ENCODE results near the gene PAFAH1B2. TPM values are rescaled to one million over a fixed set of nuclear protein-coding genes. Genes with fewer than 3 reads are reported as not detected.

The PAFAH1B2 gene
- total RNA-seq, 1 experiment from 2014 or later, result 161 TPM

DNA sequence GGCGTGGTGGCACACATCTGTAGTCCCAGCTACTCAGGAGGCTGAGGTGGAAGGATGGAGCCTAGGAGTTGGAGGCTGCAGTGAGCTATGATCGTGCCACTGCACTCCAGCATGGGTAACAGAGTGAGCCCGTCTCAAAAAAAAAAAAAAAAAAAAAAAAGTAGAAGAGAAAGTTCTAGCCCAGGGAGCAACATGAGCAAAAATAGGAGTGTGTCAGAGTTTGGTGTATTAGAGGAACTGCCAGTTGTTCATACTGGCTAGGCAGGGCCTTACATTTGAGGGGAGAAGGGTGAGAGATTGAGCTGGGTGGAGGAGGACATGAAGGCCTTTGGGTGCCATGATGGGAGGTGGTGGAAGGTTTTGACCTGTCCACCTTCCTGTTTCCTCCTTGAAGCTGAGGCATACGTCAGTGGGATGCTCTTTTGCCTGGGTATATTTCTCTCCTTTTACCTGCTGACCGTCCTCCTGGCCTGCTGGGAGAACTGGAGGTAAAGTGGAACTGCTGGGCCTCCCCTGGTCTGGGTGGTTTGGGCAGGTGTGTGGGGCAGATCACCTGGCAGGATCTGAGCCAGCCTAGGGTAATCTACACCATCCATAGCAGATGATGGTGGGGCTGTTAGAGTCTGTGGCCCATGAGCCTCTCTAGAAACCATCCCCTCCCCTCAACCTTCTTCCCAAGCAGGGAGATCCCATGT, 41.8 kb downstream of the PAFAH1B2 start:
- no peak for DNase-seq (ENCODE audit: low spot score)
- in situ Hi-C loops (cut with HindIII; ENCODE audit: low sequenced_read_pairs), result no loop called here

GRCh38 chr11:117186431-117186761, 42.3 kb downstream of the PAFAH1B2 start:
- no peak for DNase-seq (ENCODE audit: low spot score)
- in situ Hi-C loops (cut with HindIII; ENCODE audit: low sequenced_read_pairs), result no loop called here

DNA sequence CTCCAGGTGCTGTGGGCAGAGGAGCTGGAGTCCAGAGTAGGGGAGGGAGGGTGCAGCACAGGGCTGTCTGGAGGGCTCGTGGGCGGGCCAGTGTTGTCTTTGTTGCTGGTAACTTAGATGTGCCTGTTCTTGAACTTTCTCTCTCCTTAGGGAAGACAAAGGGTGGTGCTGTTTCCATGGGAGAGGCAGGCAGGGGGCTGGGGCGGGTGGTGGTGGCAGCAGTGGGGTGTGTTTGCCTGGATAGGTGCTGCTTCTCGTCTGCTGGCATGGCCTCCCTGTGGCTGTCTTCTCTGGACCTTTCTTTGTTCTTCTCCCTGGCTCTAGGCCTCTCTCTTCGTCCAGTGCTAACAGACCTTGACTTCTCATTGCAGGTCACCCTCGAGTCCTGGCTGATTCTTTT, 42.9 kb downstream of the PAFAH1B2 start:
- in situ Hi-C loops (cut with HindIII; ENCODE audit: low sequenced_read_pairs), result no loop called here
- no peak for DNase-seq (ENCODE audit: low spot score)

DNA sequence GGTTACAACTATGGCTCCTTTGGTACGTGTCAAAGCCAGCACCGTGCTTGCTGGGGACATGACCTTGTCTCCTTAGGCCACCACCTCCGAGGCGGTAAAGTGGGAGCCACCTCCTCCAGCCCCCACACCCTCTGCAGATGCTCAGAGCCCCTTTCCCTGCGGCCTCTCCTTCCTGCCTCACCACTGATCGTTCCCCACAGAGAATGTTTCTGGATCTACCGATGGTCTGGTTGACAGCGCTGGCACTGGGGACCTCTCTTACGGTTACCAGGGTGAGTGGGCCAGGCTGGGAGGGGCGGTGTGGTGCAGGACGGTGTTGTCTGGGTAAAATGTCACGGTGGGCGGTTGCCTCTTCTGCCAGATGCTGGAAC, 43.3 kb downstream of the PAFAH1B2 start:
- in situ Hi-C loops (cut with HindIII; ENCODE audit: low sequenced_read_pairs), result no loop called here
- DNase-seq (ENCODE audit: low spot score), result no peak

DNA sequence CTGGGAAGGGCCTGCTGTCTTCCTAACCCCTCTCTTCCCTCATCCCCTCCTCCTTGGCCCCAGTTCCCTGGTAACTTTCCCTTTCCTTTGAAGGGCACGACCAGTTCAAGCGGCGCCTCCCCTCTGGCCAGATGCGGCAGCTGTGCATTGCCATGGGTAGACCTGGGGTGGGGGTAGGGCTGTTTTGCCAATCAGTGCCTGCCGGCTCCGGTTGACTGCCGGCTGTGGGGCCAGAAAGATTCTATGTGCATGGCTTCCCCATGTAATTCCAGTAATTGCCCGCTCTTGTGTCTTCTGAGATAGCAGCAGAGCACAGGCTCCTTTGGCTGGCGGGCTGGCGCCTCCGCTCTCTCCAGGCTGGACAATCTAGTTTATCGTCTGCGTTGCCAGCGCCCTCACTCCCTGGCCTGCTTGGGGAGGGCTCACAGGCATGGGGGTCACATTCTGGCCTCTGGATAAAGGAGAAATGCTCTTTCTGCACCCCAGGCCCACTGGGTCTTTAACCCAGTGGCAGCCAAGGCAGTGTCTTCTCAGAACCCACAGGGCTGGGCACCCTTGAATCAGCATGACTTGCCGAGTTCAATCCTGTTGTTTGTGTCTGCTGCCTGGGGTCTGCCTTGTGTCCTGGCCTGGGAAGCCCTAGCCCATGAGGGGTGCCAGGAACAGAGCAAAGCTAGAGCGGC, 43.9 kb downstream of the PAFAH1B2 start:
- in situ Hi-C loops (cut with HindIII; ENCODE audit: low sequenced_read_pairs), result no loop called here

DNA sequence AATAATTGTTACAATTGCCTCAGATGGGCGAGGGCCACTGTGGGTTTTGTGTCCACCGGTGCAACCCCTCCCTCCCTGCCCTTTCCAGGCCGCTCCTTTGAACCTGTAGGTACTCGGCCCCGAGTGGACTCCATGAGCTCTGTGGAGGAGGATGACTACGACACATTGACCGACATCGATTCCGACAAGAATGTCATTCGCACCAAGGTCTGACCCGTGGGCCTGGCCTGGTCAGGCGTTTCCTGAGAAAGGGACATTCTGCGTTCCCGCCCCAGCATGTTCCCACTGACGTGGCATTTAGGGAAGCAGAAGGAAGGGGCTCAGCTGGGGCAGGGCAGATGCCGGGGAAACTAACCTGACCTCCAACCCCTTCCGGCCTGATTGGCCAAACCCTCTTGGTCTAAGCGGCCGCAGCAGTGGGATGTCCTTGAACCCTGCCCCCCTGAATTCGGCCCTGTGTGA, 44.6 kb downstream of the PAFAH1B2 start:
- in situ Hi-C loops (cut with HindIII; ENCODE audit: low sequenced_read_pairs), result no loop called here

More for the DNA sequence above, 43.9 kb downstream of the PAFAH1B2 start:
- no peak for DNase-seq (ENCODE audit: low spot score)

GRCh38 chr11:117189191-117189940, 45.3 kb downstream of the PAFAH1B2 start:
- in situ Hi-C loops (cut with HindIII; ENCODE audit: low sequenced_read_pairs), result no loop called here
- no peak for DNase-seq (ENCODE audit: low spot score)

More for the DNA sequence above, 44.6 kb downstream of the PAFAH1B2 start:
- DNase-seq (ENCODE audit: low spot score), result no peak

DNA sequence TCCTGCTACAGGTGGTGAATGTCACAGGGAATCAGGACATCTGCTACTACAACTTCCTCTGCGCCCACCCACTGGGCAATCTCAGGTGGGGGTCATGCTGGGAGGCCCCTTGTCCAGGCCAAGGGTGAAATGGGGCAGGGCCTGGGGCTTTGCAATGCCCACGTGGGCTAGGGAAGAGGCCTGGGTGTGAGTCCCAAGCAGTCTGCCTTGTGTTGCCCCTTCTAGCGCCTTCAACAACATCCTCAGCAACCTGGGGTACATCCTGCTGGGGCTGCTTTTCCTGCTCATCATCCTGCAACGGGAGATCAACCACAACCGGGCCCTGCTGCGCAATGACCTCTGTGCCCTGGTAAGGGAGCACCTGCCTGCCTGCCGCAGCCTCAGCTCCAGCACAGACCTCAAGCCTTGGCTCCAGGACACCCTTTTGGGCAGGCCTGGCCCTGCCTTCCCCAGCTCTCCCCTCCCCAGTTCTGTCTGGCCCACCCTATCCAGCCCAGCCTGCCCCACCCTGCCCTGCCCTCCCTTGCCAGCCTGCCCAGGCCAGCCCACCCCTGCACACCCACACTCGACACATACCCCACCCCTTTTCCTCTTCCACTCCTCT, 46.0 kb downstream of the PAFAH1B2 start:
- in situ Hi-C loops (cut with HindIII; ENCODE audit: low sequenced_read_pairs), result no loop called here
- DNase-seq (ENCODE audit: low spot score), result no peak

DNA sequence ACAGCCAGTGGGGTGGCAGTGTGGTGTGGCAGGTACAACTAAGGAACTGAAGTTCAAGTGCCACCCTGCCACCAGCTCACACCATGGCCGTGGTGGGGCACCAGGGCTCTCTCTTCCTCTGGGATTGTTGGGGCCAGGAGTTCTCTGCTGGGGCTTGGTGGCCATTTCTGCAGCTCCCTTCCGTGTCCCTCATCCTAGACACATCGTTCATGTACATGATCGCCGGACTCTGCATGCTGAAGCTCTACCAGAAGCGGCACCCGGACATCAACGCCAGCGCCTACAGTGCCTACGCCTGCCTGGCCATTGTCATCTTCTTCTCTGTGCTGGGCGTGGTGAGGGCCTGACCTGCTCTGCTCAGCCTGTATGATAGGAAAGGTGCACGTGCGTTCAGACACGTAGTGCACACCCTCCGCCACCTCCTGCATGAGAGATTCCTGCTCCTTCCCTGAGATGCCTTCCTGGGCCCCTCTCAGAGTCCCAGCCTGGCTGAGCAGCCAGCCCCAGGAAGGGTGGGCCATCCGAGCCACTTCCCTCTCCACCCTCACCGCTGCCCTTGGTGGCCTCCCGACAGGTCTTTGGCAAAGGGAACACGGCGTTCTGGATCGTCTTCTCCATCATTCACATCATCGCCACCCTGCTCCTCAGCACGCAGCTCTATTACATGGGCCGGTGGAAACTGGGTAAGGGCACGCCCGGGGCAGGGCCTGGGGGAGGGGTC, 47.8 kb downstream of the PAFAH1B2 start:
- no peak for DNase-seq (ENCODE audit: low spot score)
- in situ Hi-C loops (cut with HindIII; ENCODE audit: low sequenced_read_pairs), result no loop called here

GRCh38 chr11:117192401-117192875, 48.4 kb downstream of the PAFAH1B2 start:
- in situ Hi-C loops (cut with HindIII; ENCODE audit: low sequenced_read_pairs), result no loop called here
- DNase-seq (ENCODE audit: low spot score), result no peak

GRCh38 chr11:117193130-117194020, 49.3 kb downstream of the PAFAH1B2 start:
- in situ Hi-C loops (cut with HindIII; ENCODE audit: low sequenced_read_pairs), result no loop called here

GRCh38 chr11:117194267-117194666, 50.2 kb downstream of the PAFAH1B2 start:
- in situ Hi-C loops (cut with HindIII; ENCODE audit: low sequenced_read_pairs), result no loop called here
- no peak for DNase-seq (ENCODE audit: low spot score)

More at GRCh38 chr11:117193130-117194020, 49.3 kb downstream of the PAFAH1B2 start:
- no peak for DNase-seq (ENCODE audit: low spot score)

GRCh38 chr11:117195258-117195657, 51.2 kb downstream of the PAFAH1B2 start:
- in situ Hi-C loops (cut with HindIII; ENCODE audit: low sequenced_read_pairs), result no loop called here
- no peak for DNase-seq (ENCODE audit: low spot score)

GRCh38 chr11:117195761-117196160, 51.7 kb downstream of the PAFAH1B2 start:
- in situ Hi-C loops (cut with HindIII; ENCODE audit: low sequenced_read_pairs), result no loop called here
- DNase-seq (ENCODE audit: low spot score), result no peak

- DNase-seq (ENCODE audit: low spot score), result no peak
- in situ Hi-C loops (cut with HindIII; ENCODE audit: low sequenced_read_pairs), result no loop called here
Observed at GRCh38 chr11:117197006-117197405, 52.9 kb downstream of the PAFAH1B2 start.

DNA sequence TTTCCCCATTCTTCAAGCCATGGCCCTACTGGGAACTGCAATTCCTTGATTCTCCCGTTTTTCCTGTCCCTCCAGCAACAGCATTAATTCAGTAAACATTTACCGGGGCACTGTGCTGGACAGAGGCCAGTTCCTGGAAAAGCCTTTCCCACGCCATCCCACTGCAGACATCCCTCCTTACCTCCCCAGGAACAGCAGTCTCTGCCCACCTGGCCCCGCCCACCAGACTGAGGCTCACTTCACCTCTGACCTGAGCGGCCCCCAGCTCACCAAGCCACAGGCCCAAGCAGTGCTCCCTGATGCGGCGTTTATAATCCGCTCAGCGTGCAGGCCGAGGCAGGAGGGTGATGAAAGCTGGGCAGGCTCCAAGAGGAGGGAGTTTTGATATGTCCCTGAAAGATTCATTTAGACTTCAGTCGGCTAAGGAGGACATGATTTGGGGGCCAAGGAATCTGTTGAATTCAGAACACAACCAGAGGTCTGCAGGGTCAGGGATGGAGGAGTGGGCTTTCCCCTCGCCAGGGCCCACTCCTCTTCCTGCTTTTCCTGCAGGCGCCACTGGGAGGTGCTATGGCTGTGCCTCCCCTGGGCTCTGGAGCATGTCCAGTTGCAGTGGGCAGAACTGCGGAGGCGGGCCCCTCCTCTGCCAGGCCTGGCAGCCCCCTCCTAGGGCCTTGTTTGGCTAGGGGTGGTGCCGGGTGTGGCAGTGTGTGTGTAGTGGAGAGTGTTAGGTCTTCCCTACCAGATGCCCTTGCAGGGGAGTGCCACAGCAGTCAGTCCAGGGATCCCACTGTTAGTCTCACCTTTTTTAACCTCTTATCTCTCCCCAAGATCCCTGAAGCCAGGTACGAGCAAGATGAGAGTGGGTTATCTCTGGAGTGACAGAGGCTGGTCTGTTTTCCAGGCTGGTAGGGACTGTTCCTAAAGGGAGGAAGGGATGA, 53.7 kb downstream of the PAFAH1B2 start:
- in situ Hi-C loops (cut with HindIII; ENCODE audit: low sequenced_read_pairs), result no loop called here
- DNase-seq (ENCODE audit: low spot score), result no peak

DNA sequence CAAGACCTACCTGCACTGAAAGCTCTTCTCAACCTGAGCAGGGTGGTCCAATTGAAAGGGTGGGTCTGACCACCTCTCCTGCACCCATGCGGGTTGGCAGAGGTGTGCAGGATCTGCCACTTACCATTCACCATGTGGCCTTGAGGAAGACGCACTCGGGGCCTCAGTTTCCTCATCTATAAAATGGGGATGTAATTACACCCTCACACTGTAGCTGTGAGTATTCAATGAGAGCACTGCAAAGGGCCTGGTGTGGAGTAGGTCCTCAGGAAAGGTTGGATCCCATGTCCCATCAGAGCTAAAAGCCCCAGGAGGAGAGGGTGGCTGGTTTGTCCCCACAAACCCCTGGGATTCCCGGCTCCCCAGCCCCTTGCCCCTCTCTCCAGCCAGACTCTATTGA, 54.5 kb downstream of the PAFAH1B2 start:
- DNase-seq (ENCODE audit: low spot score), result no peak
- in situ Hi-C loops (cut with HindIII; ENCODE audit: low sequenced_read_pairs), result no loop called here

Data from G401 (cell line).